Eye (tissue), 1 donor: ENCODE results near the gene RPUSD1.
"Not testable (repeated sequence)": the region's sequence is repeated elsewhere in the genome, so short reads cannot be mapped to it uniquely, and the experiment has no call there.

Experiments used
- DNase-seq: peaks from one replicate; pipeline ENCODE4 v3.0.0-alpha.2; 2015

Gene RPUSD1

DNA sequence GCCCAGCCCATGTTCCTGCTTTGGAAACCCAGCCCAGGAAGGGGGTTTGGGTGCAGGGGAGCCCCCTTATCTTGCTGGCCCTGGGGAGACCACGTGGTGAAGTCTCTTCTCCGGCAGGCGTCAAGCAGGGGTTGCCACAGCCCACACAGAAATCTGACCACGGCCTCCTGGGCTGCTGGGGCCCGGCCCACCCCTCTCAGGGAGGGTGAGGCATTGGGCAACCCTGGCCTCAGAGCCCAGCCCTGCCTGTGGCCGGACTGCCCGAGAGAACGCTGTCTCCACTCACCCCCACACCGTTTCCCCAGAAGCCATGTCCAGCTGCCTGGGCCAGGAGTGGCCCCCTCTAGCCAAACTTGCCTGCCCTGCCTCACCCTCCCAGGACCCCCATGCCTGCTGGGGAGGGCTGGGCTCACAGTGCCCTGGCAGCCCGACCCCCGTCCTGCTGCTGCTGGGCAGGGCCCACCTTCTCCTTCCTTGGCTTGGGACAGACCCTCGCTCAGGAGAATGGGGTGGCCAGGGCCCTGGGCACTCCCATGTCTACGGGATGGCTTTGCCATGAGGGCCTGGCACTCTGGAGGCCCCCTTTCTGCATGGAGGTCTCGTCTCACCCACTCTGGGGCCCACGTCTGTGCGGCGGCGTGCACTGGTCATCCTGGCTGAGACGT is 6.7 kb downstream of the RPUSD1 start:
- no peak for DNase-seq

DNA sequence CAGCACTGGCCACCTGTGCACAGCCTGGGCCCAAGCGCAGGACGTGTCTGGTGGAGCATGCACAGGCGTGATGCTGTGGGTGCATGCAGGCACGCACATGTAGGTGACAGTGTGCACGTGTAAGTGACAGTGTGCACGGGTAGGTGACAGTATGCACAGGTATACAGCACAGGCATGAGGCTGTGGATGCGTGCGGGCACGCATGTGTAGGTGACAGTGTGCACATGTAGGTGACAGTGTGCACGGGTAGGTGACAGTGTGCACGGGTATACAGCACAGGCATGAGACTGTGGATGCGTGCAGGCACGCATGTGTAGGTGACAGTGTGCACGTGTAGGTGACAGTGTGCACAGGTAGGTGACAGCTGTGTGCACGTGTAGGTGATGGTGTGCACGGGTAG is 7.9 kb downstream of the RPUSD1 start:
- no peak for DNase-seq

DNA sequence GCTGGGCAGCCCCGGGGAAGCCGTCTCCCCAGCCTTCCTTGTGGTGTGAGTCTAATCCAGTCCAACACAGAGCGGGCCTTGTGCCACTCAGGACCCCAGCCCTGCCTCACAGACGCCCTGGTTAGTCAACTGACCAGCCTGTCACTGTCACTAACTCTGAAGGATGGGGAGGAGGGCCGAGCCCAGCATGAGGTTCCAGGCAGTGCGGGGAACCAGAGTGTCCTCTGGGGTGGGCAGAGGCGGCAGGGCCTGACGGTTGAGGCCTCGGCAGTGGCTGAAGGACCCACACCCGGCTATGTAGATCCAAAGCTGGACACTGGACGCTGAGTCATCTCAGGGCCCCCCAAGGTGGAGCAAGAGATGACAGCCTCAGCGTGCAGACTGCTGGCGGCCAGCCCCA is 8.6 kb downstream of the RPUSD1 start:
- DNase-seq, result no peak

DNA sequence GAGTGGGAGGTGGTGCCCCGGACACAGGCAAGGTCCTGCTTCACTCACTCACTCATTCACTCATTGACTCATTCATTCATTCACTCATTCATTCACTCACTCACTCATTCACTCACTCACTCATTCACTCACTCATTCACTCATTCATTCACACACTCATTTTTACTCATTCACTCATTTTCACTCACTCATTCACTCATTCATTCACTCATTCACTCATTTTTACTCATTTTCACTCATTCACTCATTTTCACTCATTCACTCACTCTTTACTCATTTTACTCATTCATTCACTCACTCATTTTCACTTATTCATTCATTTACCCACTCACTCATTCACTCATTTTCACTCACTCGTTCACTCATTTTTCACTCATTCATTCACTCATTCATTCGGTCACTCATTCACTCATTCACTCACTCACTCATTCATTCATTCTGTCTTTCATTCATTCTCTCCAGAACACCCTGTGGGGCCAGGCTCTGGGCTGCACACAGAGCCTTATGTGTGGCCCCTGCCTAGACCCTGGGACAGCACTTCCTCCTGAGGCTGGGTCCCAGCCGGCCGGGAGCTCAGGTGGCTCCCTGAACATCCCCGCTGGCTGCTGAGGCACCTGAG is 9.2 kb downstream of the RPUSD1 start:
- no peak for DNase-seq

DNA sequence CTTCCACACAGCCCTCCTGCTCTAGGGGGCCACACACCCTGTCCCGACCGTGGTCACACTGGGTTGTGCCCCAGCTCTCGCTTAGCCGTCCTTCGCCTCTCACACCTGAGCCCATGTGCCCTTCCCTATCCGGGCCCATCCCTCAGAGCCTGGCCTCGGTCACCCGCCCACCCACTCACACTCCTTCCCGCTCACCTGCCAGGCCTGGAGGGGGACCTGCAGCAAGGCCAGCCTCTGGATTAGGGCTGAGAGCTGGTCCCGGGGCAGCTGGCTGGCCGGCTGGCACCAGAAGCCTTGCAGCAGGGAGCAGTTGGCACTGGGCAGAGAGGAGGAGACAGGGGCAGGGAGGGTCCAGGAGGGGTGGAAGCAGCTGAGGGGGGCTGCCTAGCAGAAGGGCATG is 9.7 kb downstream of the RPUSD1 start:
- no peak for DNase-seq

DNA sequence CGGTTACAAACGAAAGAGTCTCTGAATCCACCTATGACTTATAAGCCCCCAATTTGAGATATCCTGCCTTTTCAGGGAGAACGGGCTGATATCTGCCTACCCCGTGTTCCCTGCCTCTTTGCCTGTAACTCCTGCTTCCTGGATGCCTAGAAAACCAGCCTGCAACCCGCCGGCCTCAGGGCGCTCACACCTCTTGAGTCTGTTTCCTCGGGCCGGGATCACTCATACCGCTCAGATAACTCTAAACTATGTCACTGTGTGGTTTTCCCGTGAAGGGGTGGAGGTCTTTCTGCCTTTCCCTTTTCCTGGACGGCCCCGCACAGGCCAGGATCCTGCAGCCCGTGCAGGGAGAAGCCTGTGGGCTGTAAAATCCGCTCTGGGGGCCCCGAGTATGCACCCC is 10.4 kb downstream of the RPUSD1 start:
- DNase-seq, result no peak

DNA sequence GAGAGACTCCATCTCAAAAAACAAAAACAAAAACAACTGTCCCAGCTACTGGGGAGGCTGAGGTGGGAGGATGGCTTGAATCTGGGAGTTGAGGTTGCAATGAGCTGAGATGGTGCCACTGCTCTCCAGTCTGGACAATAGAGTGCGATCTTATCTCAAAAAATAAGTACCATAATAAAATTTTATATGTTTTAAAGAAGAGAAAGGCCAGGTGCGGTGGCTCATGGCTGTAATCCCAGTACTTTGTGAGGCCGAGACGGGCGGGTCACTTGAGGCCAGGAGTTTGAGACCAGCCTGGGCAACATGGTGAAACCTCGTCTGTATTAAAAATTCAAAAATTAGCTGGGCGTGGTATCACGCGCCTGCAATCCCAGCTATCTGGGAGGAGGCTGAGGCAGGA is 11.4 kb downstream of the RPUSD1 start:
- no peak for DNase-seq

DNA sequence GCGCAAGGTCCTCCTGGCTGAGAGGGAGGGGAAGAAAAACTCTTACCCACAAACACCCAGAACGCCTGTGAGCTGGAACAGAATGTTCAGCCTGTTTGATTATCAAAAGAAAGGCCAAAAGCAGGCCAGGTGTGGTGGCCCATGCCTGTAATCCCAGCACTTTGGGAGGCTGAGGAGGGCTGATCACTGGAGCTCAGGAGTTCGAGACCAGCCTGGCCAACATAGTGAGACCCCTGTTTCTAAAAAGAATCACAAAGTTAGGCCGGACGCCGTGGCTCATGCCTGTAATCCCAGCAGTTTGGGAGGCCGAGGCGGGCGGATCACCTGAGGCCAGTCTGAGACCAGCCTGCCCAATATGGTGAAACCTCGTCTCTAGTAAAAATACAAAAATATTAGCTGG is 11.9 kb downstream of the RPUSD1 start:
- DNase-seq, result not testable (repeated sequence)

DNA sequence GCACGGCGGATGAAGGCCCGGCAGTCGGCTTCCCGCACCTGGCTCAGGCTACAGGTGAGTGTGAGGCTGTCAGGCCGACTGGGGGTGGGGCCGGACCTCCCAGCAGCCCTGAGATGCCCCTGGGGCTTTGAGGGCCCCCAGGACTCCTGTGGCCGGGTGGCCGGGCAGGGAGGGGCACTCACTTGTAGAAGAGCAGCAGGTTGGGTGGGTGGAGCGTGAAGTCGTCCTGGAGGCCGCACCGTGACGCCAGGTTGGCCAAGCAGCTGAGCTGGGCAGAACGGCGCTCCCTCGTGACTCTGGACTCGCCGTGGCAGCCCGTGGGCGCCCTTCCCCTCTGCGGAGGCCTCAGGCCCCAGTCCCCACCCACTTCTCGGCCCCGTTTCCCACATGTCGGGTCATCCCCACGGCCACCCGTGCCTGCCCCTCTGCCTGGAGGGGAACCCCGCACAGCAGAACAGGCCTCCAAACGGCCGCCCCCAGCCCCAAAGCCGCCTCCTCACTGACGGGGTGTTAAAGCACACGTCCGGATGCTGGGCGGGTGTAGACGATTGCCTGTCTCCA is 12.9 kb downstream of the RPUSD1 start:
- no peak for DNase-seq

DNA sequence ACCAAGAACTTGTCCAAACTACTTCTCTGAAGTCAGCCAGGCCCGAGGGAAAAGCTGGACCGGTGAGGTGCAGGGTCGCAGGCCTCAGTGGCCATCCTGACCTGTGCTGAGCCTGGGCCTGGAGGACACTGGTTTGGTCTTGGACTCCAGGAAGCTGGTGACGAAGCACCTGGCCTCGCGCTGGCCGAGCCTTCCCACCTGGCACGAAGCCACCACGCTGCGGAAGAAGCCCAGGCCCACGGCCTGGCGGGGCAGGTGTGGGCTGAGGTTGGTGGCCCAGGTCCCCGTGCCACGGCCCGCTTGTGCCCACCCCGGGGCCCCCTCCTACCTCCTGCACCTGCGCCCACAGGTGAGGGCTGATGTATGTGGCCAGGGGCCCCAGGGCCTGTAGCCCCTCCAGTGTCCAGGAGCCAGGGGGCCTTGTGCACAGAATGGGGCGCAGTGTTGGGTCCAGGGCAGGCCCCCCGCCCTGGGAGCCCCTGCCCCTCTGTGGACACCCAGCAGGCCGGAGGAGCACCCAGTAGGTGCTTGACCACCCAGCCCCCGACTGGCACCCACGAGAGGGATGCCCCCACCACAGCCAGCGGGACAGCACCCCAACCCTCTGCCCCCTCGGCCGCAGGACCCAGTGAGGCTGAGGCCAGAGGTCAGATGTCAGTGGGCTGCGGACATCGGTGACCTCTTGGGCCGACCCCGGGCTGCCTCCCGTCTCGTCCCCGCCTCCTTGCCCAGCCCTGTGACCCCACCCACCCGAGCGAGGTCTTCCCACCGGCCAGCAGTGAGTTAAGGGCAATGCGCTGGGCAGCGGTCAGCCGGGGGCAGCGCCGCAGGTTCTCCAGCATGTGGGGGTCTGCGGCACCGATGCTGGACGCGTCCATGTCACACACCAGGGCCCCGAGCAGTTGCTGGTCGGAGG is 13.8 kb downstream of the RPUSD1 start:
- DNase-seq, result no peak

DNA sequence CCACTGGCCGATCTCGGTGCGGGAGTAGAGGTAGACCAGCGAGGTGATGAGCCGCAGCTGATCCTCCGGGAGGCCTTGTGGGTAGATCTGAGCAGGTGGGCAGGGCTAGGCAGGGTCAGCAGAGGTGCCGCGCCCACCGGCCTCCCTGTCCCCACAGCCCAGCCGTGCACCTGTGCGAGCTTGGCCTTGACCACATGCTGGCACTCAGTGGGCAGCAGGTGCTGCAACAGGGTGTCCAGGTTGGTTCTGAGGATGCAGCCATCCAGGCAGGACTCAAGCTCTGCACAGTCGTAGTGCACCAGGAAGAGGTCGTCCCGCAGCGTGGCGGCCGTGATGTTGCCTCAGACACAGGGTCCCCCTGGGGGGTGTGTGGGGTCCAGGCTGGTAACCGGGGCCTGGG is 15.2 kb downstream of the RPUSD1 start:
- no peak for DNase-seq

DNA sequence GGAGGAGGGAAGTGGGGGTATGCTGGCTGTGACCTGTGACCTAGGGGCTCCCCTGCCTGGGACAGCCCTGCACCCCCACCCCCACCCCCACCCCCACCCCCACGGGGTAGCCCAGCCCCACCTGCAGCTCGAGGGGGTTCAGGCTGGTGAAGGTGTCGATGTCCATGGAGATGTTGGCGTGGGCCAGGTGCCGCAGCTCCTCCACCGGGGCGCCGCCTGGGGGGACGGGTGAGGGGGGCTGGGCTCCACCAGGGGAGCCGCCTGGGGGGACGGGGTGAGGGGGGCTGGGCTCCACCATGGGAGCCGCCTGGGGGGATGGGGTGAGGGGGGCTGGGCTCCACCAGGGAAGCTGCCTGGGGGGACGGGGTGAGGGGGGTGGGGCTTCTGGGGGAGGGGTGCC is 17.8 kb downstream of the RPUSD1 start:
- no peak for DNase-seq

DNA sequence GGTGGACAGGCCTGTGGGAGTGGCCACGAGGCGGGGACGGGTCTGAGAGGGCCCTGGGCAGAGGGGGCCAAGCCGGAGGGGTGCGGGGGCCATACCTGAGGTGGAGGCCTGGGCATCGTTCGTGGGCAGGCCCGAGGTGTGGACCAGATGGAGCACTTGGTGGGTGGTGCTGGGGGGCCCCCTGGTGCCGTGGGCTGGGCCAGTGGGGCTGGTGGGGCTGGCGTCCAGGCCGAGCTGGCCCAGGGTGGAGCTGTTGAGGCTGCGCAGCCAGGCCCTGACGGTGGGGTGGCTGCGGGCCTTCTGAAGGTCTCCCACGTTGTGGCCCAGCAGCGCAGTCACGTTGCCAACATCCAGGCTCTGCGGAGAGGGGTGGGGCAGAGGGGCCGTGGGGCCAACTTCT is 18.2 kb downstream of the RPUSD1 start:
- DNase-seq, result no peak

DNA sequence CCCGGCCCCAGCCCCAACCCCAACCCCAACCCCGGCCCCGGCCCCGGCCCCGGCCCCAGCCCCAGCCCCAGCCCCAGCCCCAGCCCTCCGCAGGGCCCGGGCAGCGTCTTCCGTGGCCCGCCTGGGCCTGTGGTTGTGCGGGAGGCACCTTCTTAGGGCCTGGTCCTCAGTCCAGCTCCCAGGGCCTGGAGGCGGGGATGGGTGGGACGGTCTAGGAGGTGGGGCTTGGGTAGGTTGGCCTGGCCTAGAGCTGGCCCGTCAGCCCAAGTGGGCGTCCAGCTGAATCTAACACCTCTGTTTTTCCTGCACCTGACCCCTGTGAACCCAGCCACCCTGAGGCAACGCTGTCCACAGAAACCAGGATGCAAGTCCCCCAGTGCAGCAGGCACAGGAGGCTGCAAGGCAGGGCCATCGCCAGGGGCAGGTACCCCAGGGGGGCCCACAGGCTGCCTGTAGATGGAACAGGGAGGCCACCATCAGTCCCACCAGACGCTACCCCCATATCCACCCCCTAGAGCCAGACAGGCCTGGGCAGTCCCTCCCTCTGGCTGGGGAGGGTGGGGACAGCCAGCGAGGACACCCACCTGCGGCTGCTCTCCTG is 18.9 kb downstream of the RPUSD1 start:
- no peak for DNase-seq

DNA sequence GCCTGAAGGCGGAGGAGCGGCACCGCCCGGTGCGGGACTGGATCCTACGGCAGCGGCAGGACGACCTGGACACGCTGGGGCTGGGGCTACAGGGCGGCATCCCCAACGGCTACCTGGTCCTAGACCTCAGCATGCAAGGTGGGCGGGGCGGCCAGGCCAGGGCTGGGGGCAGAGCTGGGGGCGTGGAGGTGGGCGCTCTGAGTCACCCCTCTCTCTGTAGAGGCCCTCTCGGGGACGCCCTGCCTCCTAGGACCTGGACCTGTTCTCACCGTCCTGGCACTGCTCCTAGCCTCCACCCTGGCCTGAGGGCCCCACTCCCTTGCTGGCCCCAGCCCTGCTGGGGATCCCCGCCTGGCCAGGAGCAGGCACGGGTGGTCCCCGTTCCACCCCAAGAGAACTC is 19.8 kb downstream of the RPUSD1 start:
- DNase-seq, result no peak

DNA sequence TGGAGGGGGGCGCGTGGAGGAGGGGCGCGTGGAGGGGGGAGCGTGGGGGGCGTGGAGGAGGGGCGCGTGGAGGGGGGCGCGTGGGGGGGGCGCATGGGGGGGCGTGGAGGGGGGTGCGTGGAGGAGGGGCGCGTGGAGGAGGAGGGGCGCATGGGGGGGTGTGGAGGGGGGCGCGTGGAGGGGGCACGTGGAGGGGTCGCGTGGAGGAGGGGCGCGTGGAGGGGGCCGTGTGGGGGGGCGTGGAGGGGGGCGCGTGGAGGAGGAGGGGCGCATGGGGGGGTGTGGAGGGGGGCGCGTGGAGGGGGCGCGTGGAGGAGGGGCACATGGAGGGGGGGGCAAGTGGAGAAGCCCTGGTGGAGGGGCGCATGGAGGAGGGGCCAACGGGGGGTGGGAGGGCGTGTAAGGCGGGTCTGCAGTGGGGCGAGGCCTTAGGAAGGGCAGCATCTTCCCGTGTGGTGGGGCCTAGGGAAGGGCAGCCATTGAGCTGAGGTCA is 20.4 kb downstream of the RPUSD1 start:
- no peak for DNase-seq

DNA sequence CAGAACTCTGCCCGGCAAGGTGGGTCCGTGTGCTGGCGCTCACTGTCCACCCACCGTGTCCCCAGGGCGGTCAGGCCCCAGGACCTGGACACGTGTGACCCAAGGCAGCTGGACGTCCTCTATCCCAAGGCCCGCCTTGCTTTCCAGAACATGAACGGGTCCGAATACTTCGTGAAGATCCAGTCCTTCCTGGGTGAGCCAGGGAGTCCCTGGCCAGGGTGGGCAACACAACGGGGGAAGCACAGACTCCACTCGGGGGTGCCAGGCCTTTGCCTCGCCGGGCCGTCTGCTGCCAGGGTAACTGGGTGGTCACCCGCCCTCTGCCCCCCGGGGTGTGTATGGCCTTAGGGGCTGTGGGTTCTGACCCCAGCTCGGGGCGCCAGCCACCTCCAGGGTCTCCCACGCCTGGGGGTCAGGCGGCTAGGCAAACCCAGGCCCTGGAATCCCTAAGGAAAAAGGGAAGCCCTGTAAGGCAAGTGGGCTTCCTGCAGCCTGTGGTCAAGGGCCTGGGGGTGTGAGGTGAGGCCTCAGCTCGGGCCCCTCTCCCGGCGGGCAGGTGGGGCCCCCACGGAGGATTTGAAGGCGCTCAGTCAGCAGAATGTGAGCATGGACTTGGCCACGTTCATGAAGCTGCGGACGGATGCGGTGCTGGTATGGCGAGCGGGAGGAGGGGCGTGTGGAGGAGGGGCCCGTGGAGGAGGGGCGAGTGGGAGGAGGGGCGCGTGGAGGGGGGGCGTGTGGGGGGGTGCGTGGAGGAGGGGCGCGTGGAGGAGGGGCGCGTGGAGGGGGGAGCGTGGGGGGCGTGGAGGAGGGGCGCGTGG is 21.2 kb downstream of the RPUSD1 start:
- no peak for DNase-seq

DNA sequence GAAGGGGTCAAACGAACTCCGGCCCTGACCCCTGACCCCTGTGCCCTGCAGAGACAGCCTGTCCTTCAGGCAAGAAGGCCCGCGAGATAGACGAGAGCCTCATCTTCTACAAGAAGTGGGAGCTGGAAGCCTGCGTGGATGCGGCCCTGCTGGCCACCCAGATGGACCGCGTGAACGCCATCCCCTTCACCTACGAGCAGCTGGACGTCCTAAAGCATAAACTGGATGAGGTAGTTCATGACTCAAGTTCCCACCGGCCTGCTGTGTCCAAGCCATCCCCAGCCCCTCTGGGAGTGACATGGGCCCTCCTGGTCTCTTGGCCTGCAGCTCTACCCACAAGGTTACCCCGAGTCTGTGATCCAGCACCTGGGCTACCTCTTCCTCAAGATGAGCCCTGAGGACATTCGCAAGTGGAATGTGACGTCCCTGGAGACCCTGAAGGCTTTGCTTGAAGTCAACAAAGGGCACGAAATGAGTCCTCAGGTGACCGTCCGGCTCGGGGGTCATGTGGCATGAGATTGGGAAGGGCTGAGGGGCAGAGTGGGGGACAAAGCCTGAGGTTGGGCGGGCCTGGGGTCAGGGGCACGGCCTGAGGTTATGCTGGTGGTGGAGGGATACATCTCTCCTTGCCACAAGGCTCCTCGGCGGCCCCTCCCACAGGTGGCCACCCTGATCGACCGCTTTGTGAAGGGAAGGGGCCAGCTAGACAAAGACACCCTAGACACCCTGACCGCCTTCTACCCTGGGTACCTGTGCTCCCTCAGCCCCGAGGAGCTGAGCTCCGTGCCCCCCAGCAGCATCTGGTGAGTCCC is 22.0 kb downstream of the RPUSD1 start:
- no peak for DNase-seq

DNA sequence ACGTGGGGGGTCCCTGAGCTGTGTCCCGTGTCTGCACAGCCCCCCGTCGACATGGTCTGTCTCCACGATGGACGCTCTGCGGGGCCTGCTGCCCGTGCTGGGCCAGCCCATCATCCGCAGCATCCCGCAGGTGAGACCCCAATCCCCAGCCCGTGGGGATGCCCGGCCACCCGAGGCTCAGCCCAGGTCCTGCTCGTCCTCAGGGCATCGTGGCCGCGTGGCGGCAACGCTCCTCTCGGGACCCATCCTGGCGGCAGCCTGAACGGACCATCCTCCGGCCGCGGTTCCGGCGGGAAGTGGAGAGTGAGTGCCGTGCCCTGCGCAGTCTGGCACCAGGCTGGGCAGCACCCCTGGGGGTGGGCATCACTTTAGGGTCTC is 22.7 kb downstream of the RPUSD1 start:
- no peak for DNase-seq

DNA sequence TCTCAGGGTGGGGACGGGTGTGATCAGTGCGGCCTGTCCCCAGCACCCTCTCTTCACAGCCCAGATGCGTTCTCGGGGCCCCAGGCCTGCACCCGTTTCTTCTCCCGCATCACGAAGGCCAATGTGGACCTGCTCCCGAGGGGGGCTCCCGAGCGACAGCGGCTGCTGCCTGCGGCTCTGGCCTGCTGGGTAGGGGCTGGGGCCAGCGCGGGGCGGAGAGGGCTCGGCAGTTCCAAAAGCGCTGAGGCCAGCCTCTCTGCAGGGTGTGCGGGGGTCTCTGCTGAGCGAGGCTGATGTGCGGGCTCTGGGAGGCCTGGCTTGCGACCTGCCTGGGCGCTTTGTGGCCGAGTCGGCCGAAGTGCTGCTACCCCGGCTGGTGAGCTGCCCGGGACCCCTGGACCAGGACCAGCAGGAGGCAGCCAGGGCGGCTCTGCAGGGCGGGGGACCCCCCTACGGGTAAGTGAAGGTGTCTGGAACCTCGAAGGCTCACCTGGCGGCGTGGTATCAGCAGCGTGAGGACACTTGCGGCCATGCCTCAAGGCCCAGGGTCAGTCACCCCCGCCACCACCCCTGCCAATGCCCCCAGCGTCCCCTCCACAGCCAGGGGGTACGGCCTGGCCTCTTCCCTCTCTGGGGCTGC is 23.2 kb downstream of the RPUSD1 start:
- no peak for DNase-seq
